ENCODE results near the gene OLFM1.
"Not testable (repeated sequence)": the region's sequence is repeated elsewhere in the genome, so short reads cannot be mapped to it uniquely, and the experiment has no call there.

GRCh38 chr9:135063466-135063865 is 24.0 kb upstream of the OLFM1 start:
- not testable (repeated sequence) for TF ChIP-seq ZNF274 (IDR thresholded peaks at IDR 0.05; ENCODE audit: low read depth, low read length); SUZ12 (IDR thresholded peaks at IDR 0.05; ENCODE audit: extremely low read depth, insufficient read depth, insufficient read length); YY1 (IDR thresholded peaks at IDR 0.05; ENCODE audit: insufficient read depth, insufficient read length)

Measured in NT2/D1 (cell line).